Thyroid gland (tissue), 4 donors: ENCODE data around the gene ZDHHC8. TPM values are rescaled to one million over a fixed set of nuclear protein-coding genes. Genes with fewer than 3 reads are reported as not detected.

Source experiments
- DNase-seq, 2 donors: peaks; one replicate each; pipeline ENCODE4 v3.0.0-alpha.2; 2019
- H3K27ac ChIP-seq, 3 donors: fragments of 200-600 bp; sonication (generic); 1 replicate in 2 of 3; 2 replicates in 1 of 3; pipeline ENCODE4 v1.5.1; 2016 to 2019; ENCODE audit warnings: mild to moderate bottlenecking in 1 of 3, moderate library complexity in 1 of 3
- H3K27me3 ChIP-seq: fragments of 200-600 bp; sonication (generic); one replicate; pipeline ENCODE4 v1.5.1; 2019
- H3K36me3 ChIP-seq, 2 donors: fragments of 200-600 bp; sonication (generic); one replicate each; pipeline ENCODE4 v1.5.1; 2016 to 2019
- H3K4me1 ChIP-seq, 2 donors: fragments of 200-600 bp; sonication (generic); one replicate each; pipeline ENCODE4 v1.5.1; 2017 to 2019
- H3K4me3 ChIP-seq, 3 donors: fragments of 200-600 bp; sonication (generic); replicated peaks in 1 of 3; 1 replicate in 2 of 3; 2 replicates in 1 of 3; pipeline ENCODE4 v1.5.1; 2016; ENCODE audit warnings: mild to moderate bottlenecking in 1 of 3
- H3K9me3 ChIP-seq: fragments of 200-600 bp; sonication (generic); one replicate; pipeline ENCODE4 v1.5.1; 2017
- POLR2A ChIP-seq, 2 donors: fragments of 450-650 bp; IDR thresholded peaks; one replicate each; pipeline ENCODE4 v1.6.1; 2017; ENCODE audit warnings: antibody characterized with exemption in 2 of 2, mild to moderate bottlenecking in 2 of 2, moderate library complexity in 1 of 2
- WGBS, 2 donors: methylation state at CpG; one replicate each; pipeline ENCODE4 v1.1.5; 2017; 5-methylcytosine and 5-hydroxymethylcytosine counted together
- intact Hi-C: fragments of 100-400 bp; cut with DNase I; formaldehyde crosslinking; loops from one replicate; pipeline ENCODE4 v1.15.1; 2023
- total RNA-seq, 4 donors: library from RNA; depleted of rRNA; stranded (reverse); fragments of >200 nt; gene quantifications; one replicate each; pipeline ENCODE4 v1.2.3, GENCODE V29; 2016
- TF ChIP-seq, protein P1 (sequence below), 6 experiments: fragments of 200-600 bp in 3 of 6; fragments of 450-650 bp in 3 of 6; sonication (generic) in 3 of 6; IDR thresholded peaks; one replicate each; pipeline ENCODE4 v1.5.1; 2016 to 2019; ENCODE audit warnings: antibody characterized with exemption in 6 of 6, mild to moderate bottlenecking in 2 of 6, inconsistent platforms in 1 of 6, moderate library complexity in 1 of 6

The ZDHHC8 gene
- total RNA-seq, 4 donors from 2014 or later: 13.4 to 22.4 (median 18.9) TPM

DNA sequence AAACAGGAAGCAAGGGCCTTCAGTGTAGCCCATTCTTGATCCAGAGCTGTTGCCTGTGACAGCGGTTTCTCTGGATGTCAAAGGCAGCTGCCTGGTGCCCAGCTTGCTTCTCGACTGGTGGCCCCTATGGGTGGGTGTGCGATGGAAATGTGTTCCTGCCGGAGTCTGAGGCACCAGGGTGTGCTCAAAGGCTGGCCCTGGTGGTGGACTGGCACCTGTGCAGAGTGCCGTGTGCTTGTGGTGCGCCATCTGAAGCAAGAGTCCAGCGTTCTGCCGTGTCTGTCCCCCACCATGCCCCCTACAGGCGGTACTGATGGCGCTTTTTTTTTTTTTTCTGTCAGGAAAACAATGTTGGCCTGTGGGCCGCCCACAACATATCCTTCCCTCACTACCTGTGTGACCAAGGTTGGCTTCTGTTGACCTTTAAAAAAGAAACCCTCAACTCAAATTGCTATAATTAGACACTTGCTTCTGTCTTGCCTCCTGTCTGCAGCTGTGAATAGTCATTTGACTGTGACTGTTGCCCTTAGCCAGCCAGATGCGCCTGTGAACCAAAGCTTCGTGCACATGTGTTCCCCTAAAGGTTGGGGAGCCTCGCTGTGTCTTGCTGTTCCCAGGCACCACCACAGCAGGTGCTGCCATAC is 20.4 kb upstream of the ZDHHC8 start:
- Histone ChIP-seq H3K4me3 (no peak overlapping the region), H3K4me1 (peaks cover 0 to 7% of the 10 kb centered on the region in 2 donors), H3K9me3 (no peaks in the 10 kb centered on the region), H3K27ac (no peak overlapping the region), H3K27me3 (no peaks in the 10 kb centered on the region), H3K36me3 (peaks cover 62 to 67% of the 10 kb centered on the region in 2 donors)
- DNase-seq: no peak
- intact Hi-C loops: loop anchor here (10.0 kb wide), 1 partner anchor 86 kb away; the partner anchor contains the start of gene TANGO2
- TF ChIP-seq POLR2A (IDR thresholded peaks at IDR 0.05): no peak
- TF ChIP-seq, protein P1, sequence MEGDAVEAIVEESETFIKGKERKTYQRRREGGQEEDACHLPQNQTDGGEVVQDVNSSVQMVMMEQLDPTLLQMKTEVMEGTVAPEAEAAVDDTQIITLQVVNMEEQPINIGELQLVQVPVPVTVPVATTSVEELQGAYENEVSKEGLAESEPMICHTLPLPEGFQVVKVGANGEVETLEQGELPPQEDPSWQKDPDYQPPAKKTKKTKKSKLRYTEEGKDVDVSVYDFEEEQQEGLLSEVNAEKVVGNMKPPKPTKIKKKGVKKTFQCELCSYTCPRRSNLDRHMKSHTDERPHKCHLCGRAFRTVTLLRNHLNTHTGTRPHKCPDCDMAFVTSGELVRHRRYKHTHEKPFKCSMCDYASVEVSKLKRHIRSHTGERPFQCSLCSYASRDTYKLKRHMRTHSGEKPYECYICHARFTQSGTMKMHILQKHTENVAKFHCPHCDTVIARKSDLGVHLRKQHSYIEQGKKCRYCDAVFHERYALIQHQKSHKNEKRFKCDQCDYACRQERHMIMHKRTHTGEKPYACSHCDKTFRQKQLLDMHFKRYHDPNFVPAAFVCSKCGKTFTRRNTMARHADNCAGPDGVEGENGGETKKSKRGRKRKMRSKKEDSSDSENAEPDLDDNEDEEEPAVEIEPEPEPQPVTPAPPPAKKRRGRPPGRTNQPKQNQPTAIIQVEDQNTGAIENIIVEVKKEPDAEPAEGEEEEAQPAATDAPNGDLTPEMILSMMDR (IDR thresholded peaks at IDR 0.05): peak in 1 of 6 experiments; percentile 26
- 71 to 72% methylated on average over 13 to 14 of the region's 14 CpGs for WGBS, 2 donors

- TF ChIP-seq, protein P1 (IDR thresholded peaks at IDR 0.05): no peak
- no peak for TF ChIP-seq POLR2A (IDR thresholded peaks at IDR 0.05)
- no peaks in the 10 kb centered on the region for H3K27me3 ChIP-seq
- 82 to 86% methylated on average over 3 to 5 of the region's 7 CpGs for WGBS, 2 donors
- intact Hi-C loops: loop anchor here (10.0 kb wide), 1 partner anchor 87 kb away; the partner anchor contains the start of gene TANGO2
- no peaks in the 10 kb centered on the region for H3K9me3 ChIP-seq
- no peak overlapping the region for H3K27ac ChIP-seq
- peaks cover 54 to 59% of the 10 kb centered on the region in 2 donors for H3K36me3 ChIP-seq
- no peak overlapping the region for H3K4me3 ChIP-seq
- DNase-seq: no peak
- H3K4me1 ChIP-seq: peaks cover 6 to 11% of the 10 kb centered on the region in 2 donors
These were observed 19.6 kb upstream of the ZDHHC8 start for GRCh38 chr22:20111689-20112622.

DNA sequence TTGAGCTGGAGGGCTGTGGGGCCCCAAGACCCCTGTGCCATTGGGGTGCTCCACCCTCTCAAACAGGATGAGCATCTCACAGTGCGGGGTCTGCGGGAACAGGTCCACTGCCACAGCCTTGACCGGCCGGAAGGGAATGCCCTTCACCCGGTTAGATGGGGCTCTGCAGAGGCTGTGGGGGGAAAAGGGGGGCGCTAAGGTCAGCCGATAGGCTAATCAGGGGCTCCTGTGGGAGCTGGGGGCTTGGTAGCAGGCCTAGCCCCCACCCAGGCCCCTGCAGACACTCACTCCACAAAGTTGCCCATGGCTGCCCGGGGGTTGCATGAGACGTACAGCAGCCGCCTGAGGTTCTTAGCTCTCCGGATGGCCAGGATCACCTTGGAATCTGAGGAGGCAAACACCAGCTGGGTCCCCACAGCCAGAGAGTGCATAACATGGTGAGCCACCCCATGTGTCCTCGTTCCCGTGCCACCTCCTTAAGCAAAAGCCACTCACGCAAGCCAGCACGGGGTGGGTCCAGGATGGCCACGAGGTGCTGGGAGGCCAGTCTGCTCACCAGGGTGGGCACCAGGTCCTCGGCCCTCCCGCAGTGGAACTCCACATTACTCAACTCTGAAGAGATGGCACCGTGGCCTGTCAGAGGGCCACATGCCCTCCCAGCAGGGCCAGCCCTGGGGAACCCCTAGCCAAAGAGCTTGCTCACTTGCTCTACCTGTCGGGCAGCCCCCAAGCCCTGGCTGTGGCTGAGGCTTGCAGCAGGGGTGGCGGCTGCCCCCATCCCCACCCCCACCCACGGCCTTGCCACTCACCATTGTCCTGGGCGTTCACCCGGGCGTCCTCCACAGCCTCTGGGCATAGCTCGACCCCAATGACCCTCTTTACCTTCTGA is 18.7 kb upstream of the ZDHHC8 start:
- Histone ChIP-seq H3K36me3 (peaks cover 45 to 50% of the 10 kb centered on the region in 2 donors), H3K27ac (no peak overlapping the region), H3K27me3 (no peaks in the 10 kb centered on the region), H3K4me3 (no peak overlapping the region), H3K4me1 (peaks cover 8 to 11% of the 10 kb centered on the region in 2 donors), H3K9me3 (no peaks in the 10 kb centered on the region)
- DNase-seq: no peak
- 90 to 97% methylated on average over 17 to 19 of the region's 26 CpGs for WGBS, 2 donors
- TF ChIP-seq, protein P1 (IDR thresholded peaks at IDR 0.05): no peak
- no peak for TF ChIP-seq POLR2A (IDR thresholded peaks at IDR 0.05)
- intact Hi-C loops: loop anchor here (10.0 kb wide), 1 partner anchor 88 kb away; the partner anchor contains the start of gene TANGO2

DNA sequence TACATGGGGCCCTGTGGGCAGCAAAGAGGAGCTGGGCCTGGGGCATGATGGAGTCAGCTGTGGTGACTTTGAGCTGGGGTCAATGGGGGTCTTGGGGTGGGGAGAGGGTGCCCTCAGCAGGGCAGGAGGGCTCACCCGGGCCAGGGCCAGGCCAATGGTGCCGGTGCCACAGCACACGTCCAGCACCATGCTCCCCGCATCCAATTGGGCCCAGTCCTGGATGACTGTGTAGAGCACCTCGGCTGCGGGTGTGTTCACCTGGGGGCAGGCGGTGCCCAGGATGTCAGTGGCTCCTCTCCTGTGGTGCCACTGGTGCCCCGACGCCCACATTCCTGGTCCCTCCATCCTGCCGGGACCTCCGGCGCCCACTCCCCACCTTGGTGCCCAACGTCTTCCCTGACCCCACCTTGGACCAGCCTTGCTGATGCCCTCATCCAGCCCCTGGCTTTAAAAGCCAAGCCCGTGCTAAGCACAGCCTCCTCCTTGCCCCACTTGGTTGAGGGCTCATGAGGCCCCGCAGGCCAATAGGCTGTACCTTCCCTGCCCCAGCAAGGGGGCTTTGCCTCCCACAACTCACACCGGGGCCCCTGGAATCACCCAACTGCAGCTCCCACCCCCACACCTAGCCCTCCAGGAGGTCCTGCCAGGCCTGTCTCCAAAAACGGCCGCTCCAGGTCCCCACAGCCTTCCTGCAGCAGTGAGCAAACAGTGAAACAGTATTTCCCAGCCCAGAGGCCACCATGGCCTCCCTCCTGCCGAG is 17.9 kb upstream of the ZDHHC8 start:
- WGBS, 2 donors: 89 to 90% methylated on average over 12 to 19 of the region's 19 CpGs
- no peaks in the 10 kb centered on the region for H3K27me3 ChIP-seq
- H3K4me1 ChIP-seq: peaks cover 11 to 16% of the 10 kb centered on the region in 2 donors
- H3K36me3 ChIP-seq: peaks cover 36 to 41% of the 10 kb centered on the region in 2 donors
- TF ChIP-seq, protein P1 (IDR thresholded peaks at IDR 0.05): no peak
- no peak for TF ChIP-seq POLR2A (IDR thresholded peaks at IDR 0.05)
- no peak overlapping the region for H3K4me3 ChIP-seq
- no peak for DNase-seq
- intact Hi-C loops: loop anchor here (10.0 kb wide), 1 partner anchor 89 kb away; the partner anchor contains the start of gene TANGO2
- H3K9me3 ChIP-seq: no peaks in the 10 kb centered on the region
- no peak overlapping the region for H3K27ac ChIP-seq
